Ovary (tissue), 3 donors: ENCODE data around the gene NELL1.

Experiments
- EP300 ChIP-seq: sonication (generic); formaldehyde crosslinking; IDR thresholded peaks from one replicate; pipeline ENCODE4 v1.6.1; 2017; ENCODE audit warnings: antibody characterized with exemption
- POLR2A ChIP-seq: fragments of 450-650 bp; IDR thresholded peaks from one replicate; pipeline ENCODE4 v1.6.1; 2017; ENCODE audit warnings: antibody characterized with exemption, mild to moderate bottlenecking, moderate library complexity
- TF ChIP-seq, protein P1 (sequence below), 3 donors: fragments of 450-650 bp in 2 of 3; fragments of 200-600 bp in 1 of 3; IDR thresholded peaks; one replicate each; pipeline versions ENCODE4 v1.5.1 to v1.8.0; 2016 to 2022; ENCODE audit warnings: antibody characterized with exemption in 3 of 3, mild to moderate bottlenecking in 1 of 3
- donor health status: DM: no; HTN: no; CAD: no.

DNA sequence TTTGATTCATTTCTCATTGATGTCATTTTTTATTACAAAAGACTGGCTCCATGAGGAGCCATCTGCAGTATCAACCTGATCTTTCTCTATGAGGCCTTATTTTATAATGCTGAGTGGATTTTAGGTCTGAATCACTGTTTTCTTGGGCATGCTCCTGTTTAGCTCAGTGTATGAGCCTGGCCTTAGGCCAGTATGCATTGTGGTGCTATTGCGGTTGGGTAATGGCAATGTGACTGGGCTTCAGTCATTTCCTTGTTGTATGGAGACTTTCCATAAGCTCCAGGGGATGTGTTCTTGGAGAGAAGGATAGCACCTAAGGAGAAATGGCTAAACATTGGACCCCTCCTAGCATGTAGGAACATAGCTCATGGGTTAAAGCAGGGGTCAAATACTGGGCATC, 293.2 kb downstream of the NELL1 start:
- TF ChIP-seq, protein P1, sequence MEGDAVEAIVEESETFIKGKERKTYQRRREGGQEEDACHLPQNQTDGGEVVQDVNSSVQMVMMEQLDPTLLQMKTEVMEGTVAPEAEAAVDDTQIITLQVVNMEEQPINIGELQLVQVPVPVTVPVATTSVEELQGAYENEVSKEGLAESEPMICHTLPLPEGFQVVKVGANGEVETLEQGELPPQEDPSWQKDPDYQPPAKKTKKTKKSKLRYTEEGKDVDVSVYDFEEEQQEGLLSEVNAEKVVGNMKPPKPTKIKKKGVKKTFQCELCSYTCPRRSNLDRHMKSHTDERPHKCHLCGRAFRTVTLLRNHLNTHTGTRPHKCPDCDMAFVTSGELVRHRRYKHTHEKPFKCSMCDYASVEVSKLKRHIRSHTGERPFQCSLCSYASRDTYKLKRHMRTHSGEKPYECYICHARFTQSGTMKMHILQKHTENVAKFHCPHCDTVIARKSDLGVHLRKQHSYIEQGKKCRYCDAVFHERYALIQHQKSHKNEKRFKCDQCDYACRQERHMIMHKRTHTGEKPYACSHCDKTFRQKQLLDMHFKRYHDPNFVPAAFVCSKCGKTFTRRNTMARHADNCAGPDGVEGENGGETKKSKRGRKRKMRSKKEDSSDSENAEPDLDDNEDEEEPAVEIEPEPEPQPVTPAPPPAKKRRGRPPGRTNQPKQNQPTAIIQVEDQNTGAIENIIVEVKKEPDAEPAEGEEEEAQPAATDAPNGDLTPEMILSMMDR (IDR thresholded peaks at IDR 0.05), result no peak
- TF ChIP-seq EP300 (no peak), POLR2A (no peak)
